ENCODE measurements around the gene PALM.
"Not testable (repeated sequence)": the region's sequence is repeated elsewhere in the genome, so short reads cannot be mapped to it uniquely, and the experiment has no call there.

Gene PALM

GRCh38 chr19:708154-709143 lies at the start of gene PALM:
PALM (plus strand) TSS chr19:708935; CDS start chr19:709147, 212 bp downstream.
- DNase-seq = no peak

GRCh38 chr19:660793-661426 lies 47.8 kb upstream of the PALM start:
- DNase-seq = no peak

- peak; percentile 61 to 64 for DNase-seq
These were observed 47.1 kb upstream of the PALM start for GRCh38 chr19:661427-662196.

GRCh38 chr19:662207-662961 lies 46.4 kb upstream of the PALM start:
- peak; percentile 73 to 81 for DNase-seq

GRCh38 chr19:662962-663681 lies 45.6 kb upstream of the PALM start, which contains the start of gene RNF126:
RNF126 (minus strand) TSS chr19:663214; CDS start chr19:663121, 93 bp downstream.
- DNase-seq = peak; percentile 91 to 93

- no peak for DNase-seq
These were observed 45.0 kb upstream of the PALM start for GRCh38 chr19:663682-664117.

- peak; percentile 79 to 89 for DNase-seq
These were observed 43.8 kb upstream of the PALM start for GRCh38 chr19:664913-665443.

GRCh38 chr19:666985-667573 lies 41.7 kb upstream of the PALM start:
- not testable (repeated sequence) for DNase-seq

- DNase-seq = not testable (repeated sequence)
These were observed 39.9 kb upstream of the PALM start for GRCh38 chr19:668675-669434.

GRCh38 chr19:670609-671075 lies 38.1 kb upstream of the PALM start:
- no peak for DNase-seq

GRCh38 chr19:674282-675151 lies 34.2 kb upstream of the PALM start:
- DNase-seq = no peak

- DNase-seq = no peak
These were observed 32.8 kb upstream of the PALM start for GRCh38 chr19:676007-676338.

- DNase-seq = no peak
These were observed 32.2 kb upstream of the PALM start, which contains the start of gene FSTL3 for GRCh38 chr19:676339-677105. FSTL3 (plus strand) TSS chr19:676392; CDS start chr19:676424, 32 bp downstream.

- no peak for DNase-seq
These were observed 31.5 kb upstream of the PALM start for GRCh38 chr19:677201-677600.

GRCh38 chr19:677601-678436 lies 30.9 kb upstream of the PALM start:
- DNase-seq = no peak

GRCh38 chr19:678791-679388 lies 29.8 kb upstream of the PALM start:
- no peak for DNase-seq

All from activated CD4-positive, alpha-beta T cell treated with anti-CD3 and anti-CD28 coated beads for 4 hours (primary cell).